HG03064 (cell line): ENCODE data around the gene GABRR3.
"Not testable (repeated sequence)": the region's sequence is repeated elsewhere in the genome, so short reads cannot be mapped to it uniquely, and the experiment has no call there.

Experiments used
- ATAC-seq: cut with Tn5 transposase; IDR thresholded peaks from one replicate; pipeline ENCODE4 v1.9.1; 2021; ENCODE audit warnings: low read depth; ENCODE audit not compliant: unreplicated experiment

The GABRR3 gene

GRCh38 chr3:98022978-98023820 lies 11.9 kb downstream of the GABRR3 start:
- ATAC-seq = no peak

DNA sequence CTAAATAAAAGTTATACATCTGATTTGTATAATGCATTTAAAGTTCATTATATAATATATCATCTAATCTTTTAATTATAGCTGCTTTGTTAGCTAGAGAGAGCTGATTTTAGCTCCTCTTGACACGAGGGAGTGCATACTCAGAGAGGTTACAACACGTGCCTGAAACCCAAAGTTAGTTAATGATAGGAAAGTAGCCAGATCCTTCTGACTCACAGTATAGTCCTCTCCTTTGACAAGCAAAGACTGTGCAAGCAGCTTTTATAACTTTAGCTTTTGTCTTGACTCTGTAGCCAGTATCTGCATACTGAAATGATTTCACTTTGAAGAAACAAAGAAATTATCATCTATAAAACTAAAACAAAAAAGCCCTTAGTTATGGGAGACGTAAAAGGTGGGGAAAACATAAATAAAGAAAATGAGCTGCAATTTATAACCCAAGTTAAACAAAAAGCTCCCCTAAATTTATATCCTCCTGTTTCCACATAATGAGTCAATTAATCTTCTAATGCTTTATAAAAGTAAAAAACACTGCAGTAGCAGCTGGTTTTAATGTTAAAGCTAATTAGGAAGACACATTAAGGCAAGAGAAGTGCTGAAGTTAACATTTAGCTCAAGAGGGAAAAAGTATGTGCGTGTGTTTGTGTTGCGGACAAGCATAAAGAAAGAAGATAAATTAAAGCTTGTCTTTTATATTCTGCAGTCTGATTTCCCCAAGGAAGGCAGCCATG lies 13.1 kb downstream of the GABRR3 start:
- ATAC-seq = no peak

- ATAC-seq = no peak
Measured at GRCh38 chr3:98020412-98020811, 14.7 kb downstream of the GABRR3 start.

DNA sequence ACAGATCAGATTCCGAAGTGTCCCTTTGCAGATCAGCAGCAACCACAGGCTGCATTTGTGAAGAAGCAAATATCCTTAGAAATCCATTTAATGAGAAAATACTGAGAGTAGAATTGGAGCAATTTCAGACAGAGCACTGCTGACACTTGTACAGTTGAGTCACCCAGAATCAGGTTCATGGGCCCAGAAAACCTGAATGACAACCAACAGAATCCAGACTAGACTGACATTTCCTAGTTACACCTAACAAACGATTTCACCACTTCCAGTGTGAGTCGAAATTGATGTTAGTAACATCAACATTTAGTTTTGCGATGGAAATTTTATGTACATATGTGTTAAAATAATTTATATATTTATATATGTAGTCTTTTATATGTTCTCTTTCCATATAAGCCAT lies 16.8 kb downstream of the GABRR3 start:
- ATAC-seq = no peak

DNA sequence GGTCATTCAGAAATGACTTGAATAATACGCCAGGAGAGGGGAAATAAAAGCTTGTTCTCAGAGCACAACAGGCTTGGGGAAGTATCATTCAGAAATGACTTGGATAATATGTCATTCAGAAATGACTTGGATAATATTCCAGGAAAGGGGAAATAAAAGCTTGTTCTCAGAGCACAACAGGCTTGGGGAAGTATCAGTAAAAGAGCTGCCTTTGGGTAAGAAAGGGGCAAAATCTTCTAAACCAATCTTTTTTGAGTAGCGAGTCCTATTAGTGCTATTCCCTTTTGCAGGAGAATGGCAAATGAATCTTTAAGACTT lies 20.9 kb downstream of the GABRR3 start:
- ATAC-seq = no peak

DNA sequence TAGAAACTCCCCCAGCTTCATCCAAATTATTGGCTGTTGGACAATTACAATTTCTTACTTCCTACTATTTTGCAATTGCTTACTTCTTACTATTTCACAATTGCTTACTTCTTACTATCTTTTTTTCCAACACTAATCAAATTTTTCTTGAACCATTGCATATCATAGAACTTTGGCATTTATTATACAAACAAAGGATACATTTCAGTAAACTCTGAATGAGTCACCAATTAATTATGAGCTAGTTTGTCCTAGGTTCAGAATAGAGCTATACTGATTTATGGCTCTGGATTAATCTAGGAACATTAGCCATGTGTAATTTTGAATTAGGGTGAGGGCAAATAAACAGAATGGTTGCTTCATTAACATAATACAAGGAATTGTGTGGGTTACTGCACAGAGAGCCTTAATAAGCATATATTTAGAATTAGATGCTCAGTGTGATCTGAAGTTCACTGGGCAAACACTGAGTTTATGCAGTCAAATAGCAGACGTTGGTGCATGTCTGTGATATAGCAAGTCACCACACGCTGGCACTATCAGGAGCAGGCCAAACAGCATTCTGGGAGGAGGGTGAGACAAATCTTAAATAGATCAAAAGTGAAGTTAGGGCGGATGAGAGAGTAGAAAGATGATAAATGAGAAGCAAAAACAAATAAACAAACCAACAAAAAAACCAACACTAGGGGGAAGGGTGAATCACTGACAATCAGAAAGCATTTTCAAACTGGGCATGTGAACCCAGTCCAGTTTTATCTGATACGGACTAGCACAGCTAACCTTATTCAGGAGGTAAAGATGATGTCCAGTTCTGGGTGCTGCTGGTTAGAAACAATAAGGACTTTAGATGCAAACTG lies 21.5 kb downstream of the GABRR3 start:
- no peak for ATAC-seq

- no peak for ATAC-seq
Measured at GRCh38 chr3:98012979-98013378, 22.1 kb downstream of the GABRR3 start.

DNA sequence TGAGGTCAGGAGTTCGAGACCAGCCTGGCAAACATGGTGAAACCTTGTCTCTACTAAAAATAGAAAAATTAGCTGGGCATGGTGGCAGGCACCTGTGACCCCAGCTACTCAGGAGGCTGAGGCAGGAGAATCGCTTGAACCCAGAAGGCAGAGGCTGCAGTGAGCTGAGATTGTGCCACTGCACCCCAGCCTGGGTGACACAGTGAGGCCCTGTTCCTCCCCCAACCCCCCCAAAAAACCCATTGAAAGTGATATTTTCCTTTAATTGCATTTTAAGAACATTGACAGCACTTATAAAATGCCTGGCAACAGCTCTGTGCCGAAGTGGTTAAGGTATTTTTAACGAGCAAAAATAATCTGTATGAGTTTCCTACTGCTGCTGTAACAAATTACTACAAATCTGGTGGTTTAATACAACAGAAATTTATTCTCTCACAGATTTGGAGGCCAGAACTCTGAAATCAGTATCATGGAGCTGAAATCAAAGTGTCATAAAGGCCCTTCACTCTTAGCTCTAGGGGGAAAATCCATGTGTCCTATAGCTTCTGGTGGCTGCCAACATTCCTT lies 24.1 kb downstream of the GABRR3 start:
- ATAC-seq = not testable (repeated sequence)

DNA sequence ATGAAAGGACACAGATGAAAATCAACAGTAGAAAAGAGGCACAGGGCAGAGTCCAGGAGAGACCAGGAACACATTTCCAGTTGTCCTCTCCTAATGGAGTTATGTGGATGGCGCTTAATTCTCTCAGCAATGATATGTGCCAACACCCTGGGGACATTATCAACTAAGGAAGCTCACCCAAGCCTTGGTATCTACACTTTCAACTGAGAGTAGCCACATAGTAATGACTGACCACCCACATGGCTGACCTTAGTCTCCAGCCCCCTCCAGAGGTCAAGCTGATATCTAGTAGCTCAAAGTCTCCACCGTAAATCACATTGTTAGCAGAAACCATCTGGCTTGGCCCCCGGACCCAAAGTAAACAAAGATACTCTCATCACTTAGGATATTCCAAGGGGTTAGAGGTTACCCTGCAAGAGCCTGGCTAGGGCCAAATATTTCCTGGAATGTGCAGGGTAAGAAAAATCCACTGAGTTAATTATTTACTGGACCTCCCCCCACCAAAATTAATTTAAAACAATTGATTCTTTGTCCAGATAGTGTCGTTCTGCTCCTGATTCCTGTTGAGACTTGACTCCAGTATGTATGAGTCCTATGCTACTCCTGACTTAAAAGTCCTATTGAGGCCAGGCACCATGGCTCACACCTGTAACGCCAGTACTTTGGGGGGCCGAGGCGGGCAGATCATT lies 24.8 kb downstream of the GABRR3 start:
- no peak for ATAC-seq

DNA sequence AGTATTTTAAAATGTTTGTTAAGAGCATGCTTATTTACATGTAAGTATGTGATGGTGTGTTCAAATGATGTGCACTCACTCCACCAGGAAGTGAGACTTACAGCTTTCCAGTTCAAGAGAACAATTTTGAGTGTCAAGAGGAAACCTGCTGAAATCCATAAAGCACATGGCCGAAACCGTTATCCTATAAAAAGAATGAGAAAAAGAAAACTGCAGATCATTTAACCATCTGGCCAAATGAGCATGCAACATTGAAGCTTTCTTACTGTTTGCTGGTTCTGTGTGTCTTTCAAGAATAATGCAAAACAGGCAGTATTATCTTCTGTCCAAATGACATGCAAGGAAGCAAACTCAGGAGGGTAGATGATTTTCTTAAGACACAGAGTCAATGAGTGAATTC lies 26.3 kb downstream of the GABRR3 start:
- ATAC-seq = no peak

DNA sequence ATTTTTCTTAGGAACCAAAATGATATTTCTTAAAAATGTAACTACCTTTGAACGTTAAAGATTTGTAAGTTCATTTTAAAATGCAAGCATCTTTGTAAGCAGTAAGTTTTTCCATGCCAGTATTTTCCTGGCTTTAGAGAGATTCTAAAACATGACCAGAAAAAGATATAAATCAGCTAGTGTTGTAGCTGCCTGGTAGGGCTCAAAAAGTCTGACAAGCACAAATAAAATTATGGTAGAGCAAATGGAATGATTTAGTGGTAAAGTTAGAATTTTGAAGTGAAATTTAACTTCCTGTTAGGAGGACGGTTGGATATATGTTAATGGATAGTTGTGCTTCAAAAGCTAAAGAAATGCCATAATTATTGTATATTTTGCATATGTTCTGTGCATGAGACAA lies 29.7 kb downstream of the GABRR3 start:
- no peak for ATAC-seq

DNA sequence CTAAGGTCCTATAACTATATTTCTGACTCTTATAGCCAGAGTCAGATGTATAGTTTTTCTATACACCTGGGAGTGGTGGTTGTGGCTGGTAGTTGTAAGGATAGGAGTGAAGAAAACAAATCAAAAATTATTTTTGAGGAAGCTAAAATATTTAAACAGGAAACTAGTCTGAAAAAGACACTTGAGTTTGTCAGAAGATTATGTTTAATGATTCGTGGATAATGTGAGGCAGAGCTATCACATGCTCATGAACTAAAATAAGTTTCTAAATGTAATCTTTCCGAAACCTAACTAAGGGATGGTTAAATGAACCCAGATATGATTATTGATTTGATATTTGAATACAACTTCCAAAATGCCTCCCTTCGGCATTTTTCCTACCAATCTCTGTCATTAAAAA lies 30.4 kb downstream of the GABRR3 start:
- ATAC-seq = no peak

DNA sequence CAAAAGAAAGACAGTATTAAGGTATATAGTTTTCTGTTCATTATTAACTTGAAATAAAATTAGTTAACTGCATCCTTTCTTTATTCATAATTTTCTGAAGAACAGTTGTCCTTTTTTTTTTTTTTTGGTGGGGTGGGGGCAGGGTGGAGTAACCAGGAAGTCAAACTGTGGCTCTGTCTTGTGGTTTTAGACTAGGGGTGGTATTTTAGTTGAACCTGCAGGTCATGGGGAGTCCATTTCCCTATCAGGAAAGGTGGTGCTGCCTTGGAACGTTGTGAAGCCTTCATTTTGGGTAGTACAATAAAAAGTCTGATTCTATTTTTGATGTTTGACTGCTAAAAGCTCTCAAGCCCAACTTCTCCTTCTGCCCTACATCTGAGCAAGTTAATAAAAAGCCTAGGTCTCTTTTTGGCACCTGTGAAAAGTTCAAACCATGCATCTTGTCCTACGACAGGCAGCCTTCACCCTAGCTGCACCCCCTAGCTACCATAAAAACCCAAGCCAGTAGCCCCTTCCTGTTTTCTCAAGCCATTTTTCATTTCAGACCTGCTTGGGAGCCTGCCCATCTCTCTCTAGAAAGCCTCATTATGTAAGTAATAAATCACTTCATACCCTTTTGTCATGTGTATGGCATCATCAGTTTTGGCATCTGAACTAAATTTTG lies 31.7 kb downstream of the GABRR3 start:
- no peak for ATAC-seq

DNA sequence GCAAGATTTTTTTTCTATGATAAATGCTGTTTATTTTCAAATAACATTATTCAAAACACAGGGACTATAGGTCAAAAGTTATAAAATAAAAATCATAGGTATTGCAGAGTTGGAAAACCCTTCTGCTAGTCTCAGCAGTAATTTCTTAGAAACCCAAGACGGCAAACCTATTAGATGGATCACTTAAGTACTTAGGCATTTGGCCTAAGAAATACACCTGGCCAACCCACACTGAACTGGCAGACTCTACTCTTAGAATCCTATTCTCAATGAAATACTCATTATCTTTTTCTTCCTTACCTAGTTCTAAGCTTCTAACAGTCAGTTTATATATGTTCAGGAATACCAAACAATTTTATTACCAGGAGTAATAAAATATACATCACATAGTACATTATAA lies 32.4 kb downstream of the GABRR3 start:
- no peak for ATAC-seq

GRCh38 chr3:97999994-98000393 lies 35.1 kb downstream of the GABRR3 start:
- no peak for ATAC-seq

DNA sequence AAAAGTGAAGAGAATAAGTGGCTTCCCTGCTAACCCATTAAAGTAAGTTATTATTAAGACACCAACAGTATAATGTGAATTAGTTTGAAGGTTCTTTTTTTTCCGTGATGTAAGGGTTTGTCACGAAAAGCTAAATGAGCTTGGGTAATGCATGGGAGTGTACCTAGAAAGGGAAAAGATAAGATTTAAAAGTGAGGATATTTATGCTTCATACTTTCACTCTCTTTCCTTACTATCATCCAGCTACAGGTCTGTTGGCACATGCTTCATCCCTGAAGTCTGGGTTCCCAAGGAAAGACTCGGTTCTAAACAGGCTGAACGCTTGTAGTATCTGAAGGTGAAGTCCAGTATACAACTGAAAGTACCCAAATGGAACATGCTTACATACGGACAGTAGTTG lies 36.0 kb downstream of the GABRR3 start:
- ATAC-seq = no peak

DNA sequence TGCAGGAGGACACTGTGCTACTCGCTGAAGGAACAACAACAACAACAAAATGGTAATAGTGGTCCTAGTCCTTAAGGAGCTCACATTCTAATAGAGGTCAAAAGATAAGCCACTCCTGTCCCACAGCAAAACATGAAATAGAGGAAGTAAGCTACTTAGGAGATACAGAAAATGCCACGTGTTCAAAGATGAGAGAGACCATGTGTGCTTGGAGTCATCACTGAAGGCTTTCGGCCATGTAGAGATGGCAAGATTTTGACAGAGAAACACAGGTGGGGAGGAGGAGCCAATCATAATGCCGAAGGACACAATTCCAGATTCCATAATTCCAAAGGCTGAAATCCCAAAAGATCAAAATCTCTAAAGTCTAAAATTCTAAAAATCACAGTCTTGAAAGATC lies 38.1 kb downstream of the GABRR3 start:
- no peak for ATAC-seq

GRCh38 chr3:97994328-97994945 lies 40.7 kb downstream of the GABRR3 start:
- no peak for ATAC-seq

- no peak for ATAC-seq
Measured at GRCh38 chr3:97993526-97993925, 41.6 kb downstream of the GABRR3 start.
